Measurements from ENCODE around the gene LHX4.

LHX4 gene

GRCh38 chr1:180309338-180309737 lies 79.3 kb downstream of the LHX4 start:
- DNase-seq (ENCODE audit: low read depth), result no peak

GRCh38 chr1:180310095-180310494 lies 80.0 kb downstream of the LHX4 start:
- no peak for DNase-seq (ENCODE audit: low read depth)

- no peak for DNase-seq (ENCODE audit: low read depth)
These were observed 81.1 kb downstream of the LHX4 start for GRCh38 chr1:180311011-180311730.

GRCh38 chr1:180312926-180313325 lies 82.9 kb downstream of the LHX4 start:
- no peak for DNase-seq (ENCODE audit: low read depth)

- no peak for DNase-seq (ENCODE audit: low read depth)
These were observed 97.0 kb downstream of the LHX4 start for GRCh38 chr1:180327089-180327488.
